IMR-90 (cell line): ENCODE results near the gene KNCN. TPM values are rescaled to one million over a fixed set of nuclear protein-coding genes. Genes with fewer than 3 reads are reported as not detected.

Experiments
- ATAC-seq: fragments of 200-7000 bp; cut with Tn5 transposase; 2 replicates; pipeline ENCODE4 v1.9.1; 2020; ENCODE audit warnings: low read depth, mild to moderate bottlenecking, moderate library complexity
- BruUV-seq: library from RNA; stranded (reverse); fragments of 400-500 nt; replicated peaks from 2 replicates; lab custom pipeline; 2021; lab: Mats Ljungman, UMichigan
- CTCF ChIA-PET: fragments of 300-600 bp; formaldehyde crosslinking; extraction: SDS; loops from one replicate; lab custom pipeline; 2021; ENCODE audit warnings: antibody characterized with exemption; lab: Yijun Ruan, JAX
- POLR2A ChIA-PET: fragments of 300-600 bp; sonication (Branson Sonifier 250); formaldehyde crosslinking; loops from one replicate; lab custom pipeline; 2022; ENCODE audit warnings: antibody characterized with exemption; ENCODE audit not compliant: unreplicated experiment; lab: Charles Lee
- DNase-seq: peaks from one replicate; pipeline ENCODE4 v3.0.0; 2013
- H2AFZ ChIP-seq: replicated peaks from 2 replicates; pipeline ENCODE3; 2013; ENCODE audit warnings: low read length, mild to moderate bottlenecking; ENCODE audit not compliant: poor library complexity
- H2AK5ac ChIP-seq: 2 replicates; pipeline ENCODE4 v1.6.1; 2013; ENCODE audit warnings: low read depth, low read length, inconsistent platforms
- H2AK9ac ChIP-seq: replicated peaks from 2 replicates; pipeline ENCODE3; 2013; ENCODE audit warnings: mild to moderate bottlenecking, low read depth, low read length, moderate library complexity; ENCODE audit not compliant: poor library complexity
- H2BK120ac ChIP-seq: 2 replicates; pipeline ENCODE4 v1.6.1; 2013; ENCODE audit warnings: low read depth, low read length, inconsistent platforms
- H2BK15ac ChIP-seq: 3 replicates; pipeline ENCODE4 v1.6.1; 2013; ENCODE audit warnings: low read depth, low read length, inconsistent platforms
- H2BK20ac ChIP-seq: 2 replicates; pipeline ENCODE4 v1.6.1; 2013; ENCODE audit warnings: low read depth, mild to moderate bottlenecking, inconsistent platforms, low read length, moderate library complexity
- H2BK5ac ChIP-seq: 2 replicates; pipeline ENCODE4 v1.6.1; 2013; ENCODE audit warnings: mild to moderate bottlenecking, low read depth, low read length, inconsistent platforms; ENCODE audit not compliant: poor library complexity, severe bottlenecking
- H3K14ac ChIP-seq: replicated peaks from 2 replicates; pipeline ENCODE4 v1.6.1; 2013; ENCODE audit warnings: low read depth, low read length, inconsistent platforms
- H3K18ac ChIP-seq: 2 replicates; pipeline ENCODE4 v1.6.1; 2013; ENCODE audit warnings: low read depth, low read length, control low read depth
- H3K23ac ChIP-seq: 2 replicates; pipeline ENCODE4 v1.6.1; 2013; ENCODE audit warnings: low read depth, low read length, inconsistent platforms
- H3K27ac ChIP-seq: 2 replicates; pipeline ENCODE4 v1.5.1; 2013; ENCODE audit warnings: mild to moderate bottlenecking, control low read depth, low read length; ENCODE audit not compliant: insufficient read depth
- H3K27me3 ChIP-seq: 2 replicates; pipeline ENCODE4 v1.6.1; 2013; ENCODE audit warnings: low read length; ENCODE audit not compliant: control insufficient read depth, insufficient read depth
- H3K36me3 ChIP-seq: 2 replicates; pipeline ENCODE4 v1.6.1; 2013; ENCODE audit warnings: low read length, mixed read lengths; ENCODE audit not compliant: control insufficient read depth, insufficient read depth
- H3K4ac ChIP-seq: 2 replicates; pipeline ENCODE4 v1.6.1; 2013; ENCODE audit warnings: low read depth, low read length, inconsistent platforms
- H3K4me1 ChIP-seq: 2 replicates; pipeline ENCODE4 v1.6.1; 2013; ENCODE audit warnings: low read length, mixed read lengths; ENCODE audit not compliant: control insufficient read depth, insufficient read depth
- H3K4me2 ChIP-seq: 2 replicates; pipeline ENCODE4 v1.6.1; 2013; ENCODE audit warnings: low read depth, mild to moderate bottlenecking, control low read depth, low read length, moderate library complexity
- H3K4me3 ChIP-seq: 2 replicates; pipeline ENCODE4 v1.5.1; 2013; ENCODE audit warnings: low read depth, mild to moderate bottlenecking, control low read depth, low read length, moderate library complexity; ENCODE audit not compliant: insufficient read depth
- H3K56ac ChIP-seq: 2 replicates; pipeline ENCODE4 v1.6.1; 2013; ENCODE audit warnings: low read length, inconsistent platforms; ENCODE audit not compliant: insufficient read depth; ENCODE audit errors: extremely low read depth
- H3K79me1 ChIP-seq, 2 experiments: 2 replicates each; pipeline ENCODE4 v1.6.1; 2013; ENCODE audit warnings: low read length in 2 of 2, inconsistent platforms in 1 of 2, low read depth in 1 of 2
- H3K9ac ChIP-seq: 2 replicates; pipeline ENCODE4 v1.6.1; 2013; ENCODE audit warnings: low read depth, low read length, control low read depth
- H3K9me1 ChIP-seq: 2 replicates; pipeline ENCODE4 v1.6.1; 2013; ENCODE audit warnings: low read length, inconsistent platforms; ENCODE audit not compliant: insufficient read depth
- H3K9me3 ChIP-seq: 2 replicates; pipeline ENCODE4 v1.6.1; 2013; ENCODE audit warnings: low read length; ENCODE audit not compliant: control insufficient read depth, insufficient read depth
- H4K20me1 ChIP-seq: 2 replicates; pipeline ENCODE4 v1.6.1; 2013; ENCODE audit warnings: low read length, inconsistent platforms; ENCODE audit not compliant: insufficient read depth
- H4K5ac ChIP-seq: 2 replicates; pipeline ENCODE4 v1.6.1; 2013; ENCODE audit warnings: mild to moderate bottlenecking, low read depth, low read length, control low read depth
- H4K8ac ChIP-seq, 2 experiments: 2 replicates each; pipeline ENCODE4 v1.6.1; 2013; ENCODE audit warnings: low read depth in 2 of 2, low read length in 2 of 2, control low read depth in 1 of 2, inconsistent platforms in 1 of 2
- H4K91ac ChIP-seq: 2 replicates; pipeline ENCODE4 v1.6.1; 2013; ENCODE audit warnings: low read depth, low read length, inconsistent platforms; ENCODE audit not compliant: insufficient read depth
- BHLHE40 ChIP-seq: fragments of 150-350 bp; IDR thresholded peaks from 2 replicates; pipeline ENCODE4 v1.6.1; 2016; ENCODE audit warnings: mild to moderate bottlenecking, low read depth, low read length
- CHD1 ChIP-seq: IDR thresholded peaks from 2 replicates; pipeline ENCODE4 v1.6.1; 2012; ENCODE audit warnings: low read depth, low read length, improper control_type of control experiment
- MAZ ChIP-seq: IDR thresholded peaks from 2 replicates; pipeline ENCODE4 v1.6.1; 2012; ENCODE audit warnings: low read depth, mild to moderate bottlenecking, low read length, improper control_type of control experiment, moderate library complexity, borderline replicate concordance
- RAD21 ChIP-seq: IDR thresholded peaks from 2 replicates; pipeline ENCODE4 v1.6.1; 2012; ENCODE audit warnings: low read length, improper control_type of control experiment
- RFX5 ChIP-seq: IDR thresholded peaks from 2 replicates; pipeline ENCODE4 v1.8.0; 2012; ENCODE audit warnings: low read depth, mild to moderate bottlenecking, low read length, moderate library complexity
- SMC3 ChIP-seq: fragments of 150-350 bp; IDR thresholded peaks from 2 replicates; pipeline ENCODE4 v1.6.1; 2016; ENCODE audit warnings: low read depth, mild to moderate bottlenecking, antibody characterized with exemption, low read length, moderate library complexity
- USF2 ChIP-seq: fragments of 150-350 bp; IDR thresholded peaks from 2 replicates; pipeline ENCODE4 v1.6.1; 2017; ENCODE audit warnings: mild to moderate bottlenecking, antibody characterized with exemption, low read length, low read depth
- WGBS, 2 experiments: methylation state at CpG; one replicate each; pipeline versions ENCODE4 v1.1.5 to v1.1.7; 2013; ENCODE audit warnings: missing lambda C conversion rate in 2 of 2; ENCODE audit not compliant: insufficient read length in 1 of 2; ENCODE audit errors: extremely low coverage in 2 of 2; 5-methylcytosine and 5-hydroxymethylcytosine counted together
- dilution Hi-C: fragments of 300-500 bp; cut with HindIII; formaldehyde crosslinking; loops from one replicate; pipeline ENCODE4 v1.14.3; 2018; ENCODE audit warnings: low sequenced_read_pairs; ENCODE audit not compliant: unreplicated experiment
- in situ Hi-C: fragments of 300-500 bp; cut with MboI; formaldehyde crosslinking; loops from 3 replicates; pipeline ENCODE4 v1.14.3; 2019; ENCODE audit warnings: low sequenced_read_pairs, inconsistent platforms, mixed read lengths
- intact Hi-C: fragments of 100-400 bp; cut with micrococcal nuclease; formaldehyde crosslinking; loops from 2 replicates; pipeline ENCODE4 v1.10.0; 2022
- polyA plus RNA-seq, 3 experiments: library from polyadenylated mRNA; depleted of rRNA; stranded (reverse); fragments of >200 nt; gene quantifications; 2 replicates each; pipeline ENCODE4 v1.2.3, GENCODE V29; 2012; ENCODE audit warnings: low replicate concordance in 1 of 3
- total RNA-seq: library from RNA; depleted of rRNA; stranded (reverse); fragments of >200 nt; gene quantifications from 2 replicates; pipeline ENCODE4 v1.2.3, GENCODE V29; 2012
- TF ChIP-seq, protein P1 (sequence below): fragments of 150-350 bp; IDR thresholded peaks from 2 replicates; pipeline ENCODE4 v1.6.1; 2016; ENCODE audit warnings: low read depth, mild to moderate bottlenecking, low read length, moderate library complexity, borderline replicate concordance

Gene KNCN
- total and polyA plus RNA-seq, 2 of the 4 experiments (the other 2 are of a cell fraction), result not detected

- WGBS, 2 experiments, result 40% methylated on average over 8 of the region's 12 CpGs; no CpG with 5 or more reads in 1 of the 2 experiments
- Histone ChIP-seq H2BK120ac (no peak overlapping the region), H3K14ac (no peak overlapping the region), H4K91ac (no peak overlapping the region), H3K4me1 (peaks cover 10% of the 10 kb centered on the region), H3K79me1 (no peaks in the 10 kb centered on the region), H3K4me3 (no peak overlapping the region), H2BK20ac (no peak overlapping the region), H2BK5ac (no peak overlapping the region), H2AFZ (no peak overlapping the region), H2AK5ac (no peak overlapping the region), H3K9me3 (no peaks in the 10 kb centered on the region), H3K36me3 (no peaks in the 10 kb centered on the region), H3K18ac (no peak overlapping the region), H3K9me1 (no peaks in the 10 kb centered on the region), H3K56ac (no peak overlapping the region), H3K4ac (no peak overlapping the region), H3K27me3 (peaks cover 60% of the 10 kb centered on the region), H4K5ac (no peak overlapping the region), H4K8ac (no peak overlapping the region), H2BK15ac (no peak overlapping the region), H3K27ac (no peak overlapping the region), H2AK9ac (no peak overlapping the region), H3K23ac (no peak overlapping the region), H3K9ac (no peak overlapping the region), H4K20me1 (0 out of 2 replicates have a peak, but pooled peaks cover 3% of the 10 kb centered on the region), H3K4me2 (no peak overlapping the region)
- in situ Hi-C loops (no loop called here), dilution Hi-C loops (no loop called here), intact Hi-C loops (no loop called here)
- no TSS peak for BruUV-seq
- ATAC-seq, result no peak
- CTCF ChIA-PET, result no interaction called here
- TF ChIP-seq RAD21, result no peak
- TF ChIP-seq BHLHE40, result no peak
- TF ChIP-seq, protein P1, sequence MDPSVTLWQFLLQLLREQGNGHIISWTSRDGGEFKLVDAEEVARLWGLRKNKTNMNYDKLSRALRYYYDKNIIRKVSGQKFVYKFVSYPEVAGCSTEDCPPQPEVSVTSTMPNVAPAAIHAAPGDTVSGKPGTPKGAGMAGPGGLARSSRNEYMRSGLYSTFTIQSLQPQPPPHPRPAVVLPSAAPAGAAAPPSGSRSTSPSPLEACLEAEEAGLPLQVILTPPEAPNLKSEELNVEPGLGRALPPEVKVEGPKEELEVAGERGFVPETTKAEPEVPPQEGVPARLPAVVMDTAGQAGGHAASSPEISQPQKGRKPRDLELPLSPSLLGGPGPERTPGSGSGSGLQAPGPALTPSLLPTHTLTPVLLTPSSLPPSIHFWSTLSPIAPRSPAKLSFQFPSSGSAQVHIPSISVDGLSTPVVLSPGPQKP, result no peak
- TF ChIP-seq RFX5, result no peak
- TF ChIP-seq USF2, result no peak
- TF ChIP-seq CHD1, result no peak
- no peak for TF ChIP-seq MAZ
- no peak for TF ChIP-seq SMC3
- DNase-seq, result no peak
- POLR2A ChIA-PET, result no interaction called here
Observed at GRCh38 chr1:46516200-46516950, 35.1 kb downstream of the KNCN start.
